ENCODE measurements around the gene SLC23A2.

DNA sequence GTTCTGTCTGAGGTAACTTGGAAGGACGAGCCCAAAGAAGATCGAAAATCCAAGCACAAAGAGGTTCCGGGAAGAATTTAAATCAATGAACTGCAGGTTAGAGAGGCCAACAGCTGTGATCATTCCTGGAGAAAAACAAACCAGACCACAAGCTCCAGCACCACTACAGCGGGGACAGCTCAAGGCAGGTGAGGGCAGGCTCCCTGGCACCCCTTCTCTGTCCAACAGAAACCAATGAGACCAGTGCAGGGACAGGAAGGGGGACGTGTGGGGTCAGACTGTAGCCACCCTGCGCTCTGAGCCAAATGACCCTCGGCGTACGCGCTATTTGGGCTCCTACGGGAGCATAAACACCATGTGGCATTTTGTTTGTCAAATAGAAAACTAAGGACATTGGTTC is 139.3 kb downstream of the SLC23A2 start:
- TF ChIP-seq, protein P1, sequence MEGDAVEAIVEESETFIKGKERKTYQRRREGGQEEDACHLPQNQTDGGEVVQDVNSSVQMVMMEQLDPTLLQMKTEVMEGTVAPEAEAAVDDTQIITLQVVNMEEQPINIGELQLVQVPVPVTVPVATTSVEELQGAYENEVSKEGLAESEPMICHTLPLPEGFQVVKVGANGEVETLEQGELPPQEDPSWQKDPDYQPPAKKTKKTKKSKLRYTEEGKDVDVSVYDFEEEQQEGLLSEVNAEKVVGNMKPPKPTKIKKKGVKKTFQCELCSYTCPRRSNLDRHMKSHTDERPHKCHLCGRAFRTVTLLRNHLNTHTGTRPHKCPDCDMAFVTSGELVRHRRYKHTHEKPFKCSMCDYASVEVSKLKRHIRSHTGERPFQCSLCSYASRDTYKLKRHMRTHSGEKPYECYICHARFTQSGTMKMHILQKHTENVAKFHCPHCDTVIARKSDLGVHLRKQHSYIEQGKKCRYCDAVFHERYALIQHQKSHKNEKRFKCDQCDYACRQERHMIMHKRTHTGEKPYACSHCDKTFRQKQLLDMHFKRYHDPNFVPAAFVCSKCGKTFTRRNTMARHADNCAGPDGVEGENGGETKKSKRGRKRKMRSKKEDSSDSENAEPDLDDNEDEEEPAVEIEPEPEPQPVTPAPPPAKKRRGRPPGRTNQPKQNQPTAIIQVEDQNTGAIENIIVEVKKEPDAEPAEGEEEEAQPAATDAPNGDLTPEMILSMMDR (IDR thresholded peaks at IDR 0.05; ENCODE audit: insufficient read depth, low read depth, low read length): no peak
- no peak for TF ChIP-seq EZH2 (IDR thresholded peaks at IDR 0.05; ENCODE audit: insufficient read depth, low read length)

Measured in astrocyte (in vitro differentiated cells and primary cell).